AG04449 (cell line): ENCODE results near the gene TREML2.
A peak's percentile ranks its signal among the peaks of the same experiment; 100 is the strongest.
"Not testable (repeated sequence)": the region's sequence is repeated elsewhere in the genome, so short reads cannot be mapped to it uniquely, and the experiment has no call there.

Source experiments
- CTCF ChIA-PET: fragments of 350-600 bp; formaldehyde crosslinking; extraction: SDS; loops from one replicate; lab custom pipeline; 2021; ENCODE audit warnings: antibody characterized with exemption; lab: Yijun Ruan, JAX
- POLR2A ChIA-PET: fragments of 400-600, 350-600 bp; formaldehyde crosslinking; extraction: SDS; loops from one replicate; lab custom pipeline; 2020; ENCODE audit warnings: antibody characterized with exemption, inconsistent platforms; lab: Yijun Ruan, JAX
- DNase-seq: peaks from one replicate; pipeline ENCODE4 v3.0.0-alpha.2; 2010; ENCODE audit warnings: low read depth, low spot score
- H3K4me3 ChIP-seq: 2 replicates; pipeline ENCODE4 v1.5.1; 2011; ENCODE audit warnings: low read depth, mild to moderate bottlenecking, control low read depth, low read length
- CTCF ChIP-seq: IDR thresholded peaks from one replicate; pipeline ENCODE4 v1.5.1; 2011; ENCODE audit warnings: mild to moderate bottlenecking, moderate library complexity, low read length, control low read depth, inconsistent platforms; ENCODE audit not compliant: insufficient read depth; ENCODE audit errors: missing control alignments

TREML2 gene

GRCh38 chr6:41191569-41191968, 9.4 kb downstream of the TREML2 start:
- CTCF ChIA-PET, result interaction anchor here (0.6 to 0.9 kb wide), 2 partner anchors 9 to 128 kb away, joined by 3 to 4 read pairs; no protein-coding TSS in a partner anchor
- TF ChIP-seq CTCF, result peak; percentile 14
- POLR2A ChIA-PET, result no interaction called here
- no peak for DNase-seq
- H3K4me3 ChIP-seq, result no peak overlapping the region

- ChIA-PET POLR2A (no interaction called here), CTCF (interaction anchor here (0.7 to 1.0 kb wide), 3 partner anchors 8 to 91 kb away, joined by 3 to 5 read pairs (median 3); no protein-coding TSS in a partner anchor)
- H3K4me3 ChIP-seq, result no peak overlapping the region
- DNase-seq, result no peak
- TF ChIP-seq CTCF, result no peak
Measured at GRCh38 chr6:41190791-41191190, 10.2 kb downstream of the TREML2 start.

- CTCF ChIA-PET, result interaction anchor here (0.7 to 1.0 kb wide), 3 partner anchors 8 to 90 kb away, joined by 3 to 5 read pairs (median 3); no protein-coding TSS in a partner anchor
- POLR2A ChIA-PET, result no interaction called here
Measured at GRCh38 chr6:41189967-41190366, 11.0 kb downstream of the TREML2 start.

GRCh38 chr6:41189046-41189445, 11.9 kb downstream of the TREML2 start:
- CTCF ChIA-PET, POLR2A ChIA-PET, DNase-seq, H3K4me3 ChIP-seq: not testable (repeated sequence)

More at GRCh38 chr6:41189967-41190366, 11.0 kb downstream of the TREML2 start:
- no peak for TF ChIP-seq CTCF
- no peak overlapping the region for H3K4me3 ChIP-seq
- no peak for DNase-seq

- ChIA-PET POLR2A (no interaction called here), CTCF (no interaction called here)
- no peak for TF ChIP-seq CTCF
- DNase-seq, result no peak
- no peak overlapping the region for H3K4me3 ChIP-seq
Measured at GRCh38 chr6:41187924-41188886, 12.7 kb downstream of the TREML2 start.

- ChIA-PET CTCF (interaction anchor here (1.7 to 6.8 kb wide), 2 partner anchors 8 to 95 kb away, joined by 3 to 63 read pairs; no protein-coding TSS in a partner anchor), POLR2A (no interaction called here)
- no peak for TF ChIP-seq CTCF
- no peak overlapping the region for H3K4me3 ChIP-seq
- no peak for DNase-seq
Measured at GRCh38 chr6:41186031-41186562, 14.9 kb downstream of the TREML2 start.
